Thoracic aorta (tissue), 2 donors: ENCODE results near the gene USP3. TPM values are rescaled to one million over a fixed set of nuclear protein-coding genes. Genes with fewer than 3 reads are reported as not detected.
A peak's percentile ranks its signal among the peaks of the same experiment; 100 is the strongest.
"Not testable (repeated sequence)": the region's sequence is repeated elsewhere in the genome, so short reads cannot be mapped to it uniquely, and the experiment has no call there.

Source experiments
- ATAC-seq: fragments of 150-250 bp; one replicate; pipeline ENCODE4 v1.8.0; 2017; ENCODE audit warnings: low read depth; ENCODE audit not compliant: insufficient number of reproducible peaks, low FRiP score
- DNase-seq: peaks from one replicate; pipeline ENCODE4 v3.0.0-alpha.2; 2020; ENCODE audit warnings: low spot score
- H3K27ac ChIP-seq, 2 donors: fragments of 200-600 bp; sonication (generic); 1 replicate in 1 of 2; 2 replicates in 1 of 2; pipeline ENCODE4 v1.5.1; 2016; ENCODE audit warnings: mild to moderate bottlenecking in 2 of 2, moderate library complexity in 2 of 2
- H3K27me3 ChIP-seq: fragments of 200-600 bp; sonication (generic); replicated peaks from 2 replicates; pipeline ENCODE4 v1.6.0; 2016; ENCODE audit warnings: mild to moderate bottlenecking; ENCODE audit not compliant: insufficient read depth
- H3K36me3 ChIP-seq: fragments of 200-600 bp; sonication (generic); one replicate; pipeline ENCODE4 v1.5.1; 2016
- H3K4me1 ChIP-seq, 2 donors: fragments of 200-600 bp; sonication (generic); 1 replicate in 1 of 2; 2 replicates in 1 of 2; pipeline versions ENCODE4 v1.5.1 to v1.6.0; 2016; ENCODE audit warnings: low read depth in 2 of 2, mild to moderate bottlenecking in 1 of 2; ENCODE audit not compliant: control insufficient read depth in 1 of 2
- H3K4me3 ChIP-seq: fragments of 200-600 bp; sonication (generic); 2 replicates; pipeline ENCODE4 v1.5.1; 2016; ENCODE audit warnings: mild to moderate bottlenecking
- H3K9me3 ChIP-seq: fragments of 200-600 bp; sonication (generic); 2 replicates; pipeline ENCODE4 v1.5.1; 2016
- total RNA-seq, 2 donors: library from RNA; depleted of rRNA; stranded (reverse); fragments of >200 nt; gene quantifications; one replicate each; pipeline versions ENCODE4 v1.1.0 to v1.2.3, GENCODE V29; 2016
- TF ChIP-seq, protein P1 (sequence below): fragments of 200-600 bp; sonication (generic); IDR thresholded peaks from one replicate; pipeline ENCODE4 v1.5.1; 2019; ENCODE audit warnings: antibody characterized with exemption

The USP3 gene
- total RNA-seq, 2 donors from 2014 or later: 37.8 to 54.4 TPM

- H3K27ac ChIP-seq: no peak overlapping the region
- no peaks in the 10 kb centered on the region for H3K9me3 ChIP-seq
- H3K4me1 ChIP-seq: peaks cover 43 to 80% of the 10 kb centered on the region in 2 donors
- TF ChIP-seq, protein P1, sequence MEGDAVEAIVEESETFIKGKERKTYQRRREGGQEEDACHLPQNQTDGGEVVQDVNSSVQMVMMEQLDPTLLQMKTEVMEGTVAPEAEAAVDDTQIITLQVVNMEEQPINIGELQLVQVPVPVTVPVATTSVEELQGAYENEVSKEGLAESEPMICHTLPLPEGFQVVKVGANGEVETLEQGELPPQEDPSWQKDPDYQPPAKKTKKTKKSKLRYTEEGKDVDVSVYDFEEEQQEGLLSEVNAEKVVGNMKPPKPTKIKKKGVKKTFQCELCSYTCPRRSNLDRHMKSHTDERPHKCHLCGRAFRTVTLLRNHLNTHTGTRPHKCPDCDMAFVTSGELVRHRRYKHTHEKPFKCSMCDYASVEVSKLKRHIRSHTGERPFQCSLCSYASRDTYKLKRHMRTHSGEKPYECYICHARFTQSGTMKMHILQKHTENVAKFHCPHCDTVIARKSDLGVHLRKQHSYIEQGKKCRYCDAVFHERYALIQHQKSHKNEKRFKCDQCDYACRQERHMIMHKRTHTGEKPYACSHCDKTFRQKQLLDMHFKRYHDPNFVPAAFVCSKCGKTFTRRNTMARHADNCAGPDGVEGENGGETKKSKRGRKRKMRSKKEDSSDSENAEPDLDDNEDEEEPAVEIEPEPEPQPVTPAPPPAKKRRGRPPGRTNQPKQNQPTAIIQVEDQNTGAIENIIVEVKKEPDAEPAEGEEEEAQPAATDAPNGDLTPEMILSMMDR: no peak
- ATAC-seq: no peak
- H3K27me3 ChIP-seq: no peaks in the 10 kb centered on the region
- no peak for DNase-seq
- H3K4me3 ChIP-seq: no peak overlapping the region
- no peaks in the 10 kb centered on the region for H3K36me3 ChIP-seq
These were observed 13.2 kb downstream of the USP3 start for GRCh38 chr15:63517628-63518027.

- DNase-seq (no peak), ATAC-seq (no peak)
- no peak overlapping the region for H3K27ac ChIP-seq
- no peaks in the 10 kb centered on the region for H3K9me3 ChIP-seq
- no peaks in the 10 kb centered on the region for H3K27me3 ChIP-seq
- no peak overlapping the region for H3K4me3 ChIP-seq
- H3K4me1 ChIP-seq: peaks cover 57 to 95% of the 10 kb centered on the region in 2 donors
- TF ChIP-seq, protein P1: no peak
- H3K36me3 ChIP-seq: no peaks in the 10 kb centered on the region
These were observed 14.6 kb downstream of the USP3 start for GRCh38 chr15:63519041-63519440.

DNA sequence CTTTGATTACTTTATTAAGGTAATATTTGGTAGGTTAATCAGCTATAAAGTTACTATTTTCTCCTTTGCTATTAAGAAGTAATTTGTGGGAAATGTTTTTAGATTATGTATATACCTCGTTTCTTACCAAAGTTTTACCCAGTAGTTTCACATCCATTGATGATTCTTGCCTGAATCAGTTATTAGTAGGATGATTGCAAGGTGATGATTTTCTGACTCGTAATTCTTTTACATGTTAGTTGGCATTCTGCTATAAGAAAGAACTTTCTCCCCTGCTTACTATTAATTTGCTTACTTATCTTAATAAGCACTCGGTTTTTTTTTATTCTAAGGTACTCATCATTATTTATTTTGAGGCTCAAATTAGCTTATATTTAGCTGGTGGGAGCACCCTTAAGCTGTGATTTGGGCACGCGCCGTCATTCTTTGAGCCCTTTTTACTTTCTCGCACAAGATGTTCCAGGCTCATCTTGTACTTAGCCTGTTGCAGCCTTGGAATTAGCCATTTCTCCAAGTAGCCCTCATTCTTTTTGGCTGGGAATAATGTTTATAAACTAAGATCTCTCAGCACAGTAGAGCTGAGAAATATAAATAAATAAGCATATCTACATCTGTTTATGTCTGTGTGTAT, 15.3 kb downstream of the USP3 start:
- Histone ChIP-seq H3K27ac (no peak overlapping the region), H3K9me3 (no peaks in the 10 kb centered on the region), H3K4me3 (no peak overlapping the region), H3K4me1 (peaks cover 63 to 96% of the 10 kb centered on the region in 2 donors), H3K27me3 (no peaks in the 10 kb centered on the region), H3K36me3 (no peaks in the 10 kb centered on the region)
- DNase-seq (no peak), ATAC-seq (no peak)
- TF ChIP-seq, protein P1: no peak

DNA sequence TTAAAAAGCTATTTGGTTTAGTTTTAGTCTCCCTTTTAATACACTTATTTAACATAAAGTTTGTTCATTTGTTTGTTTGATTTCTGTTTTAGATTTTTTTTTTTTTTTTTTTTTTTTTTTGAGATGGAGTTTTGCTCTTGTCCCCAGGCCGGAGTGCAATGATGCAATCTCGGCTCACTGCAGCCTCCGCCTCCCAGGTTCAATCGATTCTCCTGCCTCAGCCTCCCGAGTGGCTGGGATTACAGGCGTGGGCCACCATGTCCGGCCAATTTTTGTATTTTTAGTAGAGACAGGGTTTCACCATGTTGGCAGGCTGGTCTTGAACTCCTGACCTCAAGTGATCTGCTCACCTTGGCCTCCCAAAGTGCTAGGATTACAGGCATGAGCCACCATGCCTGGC, 16.1 kb downstream of the USP3 start:
- H3K36me3 ChIP-seq, ATAC-seq, DNase-seq, H3K27me3 ChIP-seq, H3K27ac ChIP-seq, H3K9me3 ChIP-seq, H3K4me3 ChIP-seq: not testable (repeated sequence)
- peaks cover 64 to 96% of the 10 kb centered on the region in 2 donors for H3K4me1 ChIP-seq

DNA sequence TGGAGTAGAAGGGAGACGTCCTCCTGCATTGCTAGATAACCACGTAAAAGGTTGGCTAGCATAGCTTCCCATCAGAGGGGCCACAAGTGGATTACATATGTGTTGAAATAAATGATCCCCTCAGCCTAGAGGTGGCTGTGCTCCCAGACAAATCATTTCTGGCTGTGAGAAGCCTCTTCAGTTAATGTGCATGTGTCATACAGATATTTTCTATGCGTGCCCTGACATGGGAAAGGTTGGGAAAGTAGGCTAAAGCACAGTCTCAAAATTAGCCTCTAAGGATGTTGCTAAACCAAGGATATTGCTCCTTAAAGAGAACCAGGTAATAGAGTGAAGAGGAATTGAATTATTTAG, 17.8 kb downstream of the USP3 start:
- H3K4me1 ChIP-seq: peaks cover 59 to 92% of the 10 kb centered on the region in 2 donors
- DNase-seq (no peak), ATAC-seq (no peak)
- no peaks in the 10 kb centered on the region for H3K36me3 ChIP-seq
- no peaks in the 10 kb centered on the region for H3K9me3 ChIP-seq
- peak overlapping the region in 1 of 2 donors; percentile 21 for H3K27ac ChIP-seq
- no peak overlapping the region for H3K4me3 ChIP-seq
- TF ChIP-seq, protein P1: no peak
- H3K27me3 ChIP-seq: no peaks in the 10 kb centered on the region
